ENCODE results near the gene ANKDD1B. TPM values are rescaled to one million over a fixed set of nuclear protein-coding genes. Genes with fewer than 3 reads are reported as not detected.

The ANKDD1B gene
- total RNA-seq, 3 donors from 2014 or later (not counting 1 experiment from before 2014, with no cell fraction given) = 0.52 to 0.66 (median 0.55) TPM

- ATAC-seq = no peak
- H3K27ac ChIP-seq (ENCODE audit: low read length) = no peak overlapping the region
- H3K9me3 ChIP-seq (ENCODE audit: control insufficient read depth, insufficient read depth, low read length) = no peaks in the 10 kb centered on the region
- no peak overlapping the region for H3K4me3 ChIP-seq (ENCODE audit: low read length)
- Mint-ChIP-seq H3K9me3 (no peaks in the 10 kb centered on the region), H3K4me3 (no peak overlapping the region), H3K27ac (no peak overlapping the region), H3K27me3 (ENCODE audit: low read depth in 2 of 2) (peaks cover 4 to 14% of the 10 kb centered on the region in 2 donors), H3K4me1 (no peaks in the 10 kb centered on the region), H3K36me3 (no peaks in the 10 kb centered on the region)
- DNase-seq = no peak
- H3K4me1 ChIP-seq (ENCODE audit: control insufficient read depth, insufficient read depth, low read length) = no peaks in the 10 kb centered on the region
- TF ChIP-seq, protein P1, sequence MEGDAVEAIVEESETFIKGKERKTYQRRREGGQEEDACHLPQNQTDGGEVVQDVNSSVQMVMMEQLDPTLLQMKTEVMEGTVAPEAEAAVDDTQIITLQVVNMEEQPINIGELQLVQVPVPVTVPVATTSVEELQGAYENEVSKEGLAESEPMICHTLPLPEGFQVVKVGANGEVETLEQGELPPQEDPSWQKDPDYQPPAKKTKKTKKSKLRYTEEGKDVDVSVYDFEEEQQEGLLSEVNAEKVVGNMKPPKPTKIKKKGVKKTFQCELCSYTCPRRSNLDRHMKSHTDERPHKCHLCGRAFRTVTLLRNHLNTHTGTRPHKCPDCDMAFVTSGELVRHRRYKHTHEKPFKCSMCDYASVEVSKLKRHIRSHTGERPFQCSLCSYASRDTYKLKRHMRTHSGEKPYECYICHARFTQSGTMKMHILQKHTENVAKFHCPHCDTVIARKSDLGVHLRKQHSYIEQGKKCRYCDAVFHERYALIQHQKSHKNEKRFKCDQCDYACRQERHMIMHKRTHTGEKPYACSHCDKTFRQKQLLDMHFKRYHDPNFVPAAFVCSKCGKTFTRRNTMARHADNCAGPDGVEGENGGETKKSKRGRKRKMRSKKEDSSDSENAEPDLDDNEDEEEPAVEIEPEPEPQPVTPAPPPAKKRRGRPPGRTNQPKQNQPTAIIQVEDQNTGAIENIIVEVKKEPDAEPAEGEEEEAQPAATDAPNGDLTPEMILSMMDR (IDR thresholded peaks at IDR 0.05) = no peak
- peaks cover 2% of the 10 kb centered on the region for H3K27me3 ChIP-seq (ENCODE audit: control insufficient read depth, insufficient read depth, low read length)
- no peaks in the 10 kb centered on the region for H3K36me3 ChIP-seq (ENCODE audit: control insufficient read depth, insufficient read depth, low read length)
- intact Hi-C loops (cut with micrococcal nuclease) = no loop called here
These were observed 29.1 kb downstream of the ANKDD1B start for GRCh38 chr5:75640395-75640794.

DNA sequence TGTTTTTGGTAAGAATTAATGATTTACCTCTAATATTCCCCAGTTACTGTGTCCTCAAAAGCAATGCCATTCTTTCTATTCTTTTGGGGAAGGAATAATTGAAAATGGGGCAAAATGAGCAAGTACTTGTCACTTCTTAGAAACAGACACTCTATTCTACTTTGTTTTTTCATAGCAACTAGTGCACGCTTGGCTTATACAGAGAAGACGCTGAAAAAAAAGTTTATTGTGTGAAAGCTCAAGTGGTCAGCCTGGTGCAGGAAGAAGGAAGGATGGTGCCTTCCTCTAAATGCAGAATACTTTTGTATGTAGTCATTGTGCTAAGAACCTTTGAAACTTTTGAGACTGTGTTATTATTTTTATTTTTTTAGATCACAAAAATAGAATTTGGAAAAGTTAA, 29.6 kb downstream of the ANKDD1B start:
- intact Hi-C loops (cut with micrococcal nuclease) = no loop called here
- H3K36me3 ChIP-seq (ENCODE audit: control insufficient read depth, insufficient read depth, low read length) = no peaks in the 10 kb centered on the region
- no peak overlapping the region for H3K27ac Mint-ChIP-seq
- no peak overlapping the region for H3K4me3 ChIP-seq (ENCODE audit: low read length)
- peaks cover 4 to 10% of the 10 kb centered on the region in 2 donors for H3K27me3 Mint-ChIP-seq (ENCODE audit: low read depth in 2 of 2)
- H3K9me3 Mint-ChIP-seq = no peaks in the 10 kb centered on the region
- no peaks in the 10 kb centered on the region for H3K4me1 ChIP-seq (ENCODE audit: control insufficient read depth, insufficient read depth, low read length)
- H3K27me3 ChIP-seq (ENCODE audit: control insufficient read depth, insufficient read depth, low read length) = peaks cover 2% of the 10 kb centered on the region
- H3K4me1 Mint-ChIP-seq = no peaks in the 10 kb centered on the region
- H3K36me3 Mint-ChIP-seq = no peaks in the 10 kb centered on the region
- H3K9me3 ChIP-seq (ENCODE audit: control insufficient read depth, insufficient read depth, low read length) = no peaks in the 10 kb centered on the region
- TF ChIP-seq, protein P1 (IDR thresholded peaks at IDR 0.05) = no peak
- H3K27ac ChIP-seq (ENCODE audit: low read length) = no peak overlapping the region
- H3K4me3 Mint-ChIP-seq = no peak overlapping the region
- DNase-seq (no peak), ATAC-seq (no peak)
- WGBS (ENCODE audit: insufficient coverage) = 100% methylated on average over 2 of the region's 2 CpGs

GRCh38 chr5:75648712-75649111, 37.5 kb downstream of the ANKDD1B start:
- Mint-ChIP-seq H3K9me3 (no peaks in the 10 kb centered on the region), H3K27me3 (ENCODE audit: low read depth in 2 of 2) (no peaks in the 10 kb centered on the region), H3K4me1 (no peaks in the 10 kb centered on the region), H3K36me3 (no peaks in the 10 kb centered on the region), H3K27ac (no peak overlapping the region), H3K4me3 (no peak overlapping the region)
- Histone ChIP-seq H3K27ac (ENCODE audit: low read length) (no peak overlapping the region), H3K4me3 (ENCODE audit: low read length) (no peak overlapping the region), H3K9me3 (ENCODE audit: control insufficient read depth, insufficient read depth, low read length) (no peaks in the 10 kb centered on the region), H3K4me1 (ENCODE audit: control insufficient read depth, insufficient read depth, low read length) (no peaks in the 10 kb centered on the region), H3K36me3 (ENCODE audit: control insufficient read depth, insufficient read depth, low read length) (no peaks in the 10 kb centered on the region), H3K27me3 (ENCODE audit: control insufficient read depth, insufficient read depth, low read length) (no peaks in the 10 kb centered on the region)
- DNase-seq (no peak), ATAC-seq (no peak)
- intact Hi-C loops (cut with micrococcal nuclease) = no loop called here
- TF ChIP-seq, protein P1 (IDR thresholded peaks at IDR 0.05) = no peak
- WGBS (ENCODE audit: insufficient coverage) = no CpG with 5 or more reads among the region's 2 CpGs

GRCh38 chr5:75651575-75652238, 40.5 kb downstream of the ANKDD1B start:
- H3K4me3 ChIP-seq (ENCODE audit: low read length) = no peak overlapping the region
- no peaks in the 10 kb centered on the region for H3K27me3 ChIP-seq (ENCODE audit: control insufficient read depth, insufficient read depth, low read length)
- Mint-ChIP-seq H3K27ac (no peak overlapping the region), H3K4me3 (no peak overlapping the region), H3K36me3 (no peaks in the 10 kb centered on the region), H3K9me3 (no peaks in the 10 kb centered on the region), H3K4me1 (peaks cover 0 to 7% of the 10 kb centered on the region in 2 donors), H3K27me3 (ENCODE audit: low read depth in 2 of 2) (peaks cover 0 to 5% of the 10 kb centered on the region in 2 donors)
- TF ChIP-seq, protein P1 (IDR thresholded peaks at IDR 0.05) = no peak
- intact Hi-C loops (cut with micrococcal nuclease) = no loop called here
- no peak for DNase-seq
- ATAC-seq = no peak
- H3K9me3 ChIP-seq (ENCODE audit: control insufficient read depth, insufficient read depth, low read length) = no peaks in the 10 kb centered on the region
- H3K27ac ChIP-seq (ENCODE audit: low read length) = no peak overlapping the region
- H3K36me3 ChIP-seq (ENCODE audit: control insufficient read depth, insufficient read depth, low read length) = no peaks in the 10 kb centered on the region
- 95% methylated on average over 4 of the region's 4 CpGs for WGBS (ENCODE audit: insufficient coverage)
- H3K4me1 ChIP-seq (ENCODE audit: control insufficient read depth, insufficient read depth, low read length) = no peaks in the 10 kb centered on the region
